HG03565 (cell line): Measurements from ENCODE around the gene MED29.
A peak's percentile ranks its signal among the peaks of the same experiment; 100 is the strongest.

ENCODE experiments used
- ATAC-seq: cut with Tn5 transposase; IDR thresholded peaks from one replicate; pipeline ENCODE4 v1.9.1; 2021; ENCODE audit warnings: mild to moderate bottlenecking, moderate library complexity; ENCODE audit not compliant: unreplicated experiment

Gene MED29

GRCh38 chr19:39426170-39426569 is 35.0 kb downstream of the MED29 start:
- ATAC-seq: no peak

GRCh38 chr19:39427707-39428106 is 36.5 kb downstream of the MED29 start:
- ATAC-seq: no peak

GRCh38 chr19:39428283-39429112 is 37.3 kb downstream of the MED29 start:
- ATAC-seq: no peak

- ATAC-seq: no peak
Measured at GRCh38 chr19:39430675-39431593, 39.8 kb downstream of the MED29 start.

- no peak for ATAC-seq
Measured at GRCh38 chr19:39432677-39433025, 41.5 kb downstream of the MED29 start.

- ATAC-seq: no peak
Measured at GRCh38 chr19:39433480-39434079, 42.4 kb downstream of the MED29 start.

- ATAC-seq: no peak
Measured at GRCh38 chr19:39434123-39435076, 43.2 kb downstream of the MED29 start.

GRCh38 chr19:39435499-39436349 is 44.5 kb downstream of the MED29 start, which contains the start of gene RPS16:
RPS16 (minus strand) TSS chr19:39435949; CDS start chr19:39435895, 54 bp downstream.
- ATAC-seq: peak; percentile 63

- ATAC-seq: no peak
Measured at GRCh38 chr19:39436350-39436716, 45.2 kb downstream of the MED29 start.

GRCh38 chr19:39438270-39438934 is 47.2 kb downstream of the MED29 start:
- no peak for ATAC-seq

- no peak for ATAC-seq
Measured at GRCh38 chr19:39444598-39445195, 53.5 kb downstream of the MED29 start.

GRCh38 chr19:39445196-39446111 is 54.3 kb downstream of the MED29 start, which contains the start of gene SUPT5H:
SUPT5H (plus strand) TSS chr19:39445582; CDS start chr19:39445891, 309 bp downstream.
- ATAC-seq: peak; percentile 86

GRCh38 chr19:39446365-39447084 is 55.3 kb downstream of the MED29 start:
- ATAC-seq: no peak

GRCh38 chr19:39448271-39448670 is 57.1 kb downstream of the MED29 start:
- no peak for ATAC-seq

- ATAC-seq: no peak
Measured at GRCh38 chr19:39449116-39449797, 58.1 kb downstream of the MED29 start.
